Measurements from ENCODE around the gene LRP8. TPM values are rescaled to one million over a fixed set of nuclear protein-coding genes. Genes with fewer than 3 reads are reported as not detected.

LRP8 gene
- total RNA-seq, 1 donor from 2014 or later, result 8.4 TPM

GRCh38 chr1:53273526-53273925, 54.3 kb downstream of the LRP8 start:
- FAIRE-seq, result no peak
- no peak for TF ChIP-seq CTCF (IDR thresholded peaks at IDR 0.05; ENCODE audit: insufficient read depth, low read length, severe bottlenecking)
- Histone ChIP-seq H3K36me3 (ENCODE audit: control insufficient read depth, insufficient read depth, low read length) (peaks cover 12% of the 10 kb centered on the region), H3K4me3 (ENCODE audit: low read depth, low read length) (no peak overlapping the region), H3K27me3 (ENCODE audit: control insufficient read depth, insufficient read depth, low read length) (no peaks in the 10 kb centered on the region)
- DNase-seq (ENCODE audit: low read depth), result peak; percentile 85

GRCh38 chr1:53272349-53272748, 55.5 kb downstream of the LRP8 start:
- no peak for DNase-seq (ENCODE audit: low read depth)
- Histone ChIP-seq H3K27me3 (ENCODE audit: control insufficient read depth, insufficient read depth, low read length) (no peaks in the 10 kb centered on the region), H3K36me3 (ENCODE audit: control insufficient read depth, insufficient read depth, low read length) (peaks cover 11% of the 10 kb centered on the region), H3K4me3 (ENCODE audit: low read depth, low read length) (no peak overlapping the region)
- no peak for TF ChIP-seq CTCF (IDR thresholded peaks at IDR 0.05; ENCODE audit: insufficient read depth, low read length, severe bottlenecking)
- peak; percentile 7 for FAIRE-seq

- H3K4me3 ChIP-seq (ENCODE audit: low read depth, low read length), result no peak overlapping the region
- no peak for DNase-seq (ENCODE audit: low read depth)
- FAIRE-seq, result no peak
- H3K36me3 ChIP-seq (ENCODE audit: control insufficient read depth, insufficient read depth, low read length), result peaks cover 10% of the 10 kb centered on the region
- TF ChIP-seq CTCF (IDR thresholded peaks at IDR 0.05; ENCODE audit: insufficient read depth, low read length, severe bottlenecking), result no peak
- no peaks in the 10 kb centered on the region for H3K27me3 ChIP-seq (ENCODE audit: control insufficient read depth, insufficient read depth, low read length)
Measured at GRCh38 chr1:53271446-53272090, 56.3 kb downstream of the LRP8 start.

GRCh38 chr1:53270873-53271272, 57.0 kb downstream of the LRP8 start:
- no peak for FAIRE-seq
- H3K36me3 ChIP-seq (ENCODE audit: control insufficient read depth, insufficient read depth, low read length), result peaks cover 10% of the 10 kb centered on the region
- DNase-seq (ENCODE audit: low read depth), result no peak
- H3K4me3 ChIP-seq (ENCODE audit: low read depth, low read length), result no peak overlapping the region
- no peak for TF ChIP-seq CTCF (IDR thresholded peaks at IDR 0.05; ENCODE audit: insufficient read depth, low read length, severe bottlenecking)
- H3K27me3 ChIP-seq (ENCODE audit: control insufficient read depth, insufficient read depth, low read length), result no peaks in the 10 kb centered on the region

- no peak for DNase-seq (ENCODE audit: low read depth)
- no peaks in the 10 kb centered on the region for H3K27me3 ChIP-seq (ENCODE audit: control insufficient read depth, insufficient read depth, low read length)
- TF ChIP-seq CTCF (IDR thresholded peaks at IDR 0.05; ENCODE audit: insufficient read depth, low read length, severe bottlenecking), result no peak
- H3K4me3 ChIP-seq (ENCODE audit: low read depth, low read length), result no peak overlapping the region
- H3K36me3 ChIP-seq (ENCODE audit: control insufficient read depth, insufficient read depth, low read length), result peaks cover 11% of the 10 kb centered on the region
- no peak for FAIRE-seq
Measured at GRCh38 chr1:53270107-53270506, 57.8 kb downstream of the LRP8 start.

GRCh38 chr1:53267761-53268160, 60.1 kb downstream of the LRP8 start:
- DNase-seq (ENCODE audit: low read depth) (no peak), FAIRE-seq (no peak)
- peaks cover 14% of the 10 kb centered on the region for H3K36me3 ChIP-seq (ENCODE audit: control insufficient read depth, insufficient read depth, low read length)
- no peak for TF ChIP-seq CTCF (IDR thresholded peaks at IDR 0.05; ENCODE audit: insufficient read depth, low read length, severe bottlenecking)
- H3K27me3 ChIP-seq (ENCODE audit: control insufficient read depth, insufficient read depth, low read length), result no peaks in the 10 kb centered on the region
- no peak overlapping the region for H3K4me3 ChIP-seq (ENCODE audit: low read depth, low read length)

All from bronchial epithelial cell (primary cell).